Activated naive CD4-positive, alpha-beta T cell treated with Interleukin-2 at 50 U/mL for 16 hours (primary cell): ENCODE results near the gene GLRX.

Source experiments
- DNase-seq: peaks from one replicate; pipeline ENCODE4 v3.0.0-alpha.2; 2020

The GLRX gene

DNA sequence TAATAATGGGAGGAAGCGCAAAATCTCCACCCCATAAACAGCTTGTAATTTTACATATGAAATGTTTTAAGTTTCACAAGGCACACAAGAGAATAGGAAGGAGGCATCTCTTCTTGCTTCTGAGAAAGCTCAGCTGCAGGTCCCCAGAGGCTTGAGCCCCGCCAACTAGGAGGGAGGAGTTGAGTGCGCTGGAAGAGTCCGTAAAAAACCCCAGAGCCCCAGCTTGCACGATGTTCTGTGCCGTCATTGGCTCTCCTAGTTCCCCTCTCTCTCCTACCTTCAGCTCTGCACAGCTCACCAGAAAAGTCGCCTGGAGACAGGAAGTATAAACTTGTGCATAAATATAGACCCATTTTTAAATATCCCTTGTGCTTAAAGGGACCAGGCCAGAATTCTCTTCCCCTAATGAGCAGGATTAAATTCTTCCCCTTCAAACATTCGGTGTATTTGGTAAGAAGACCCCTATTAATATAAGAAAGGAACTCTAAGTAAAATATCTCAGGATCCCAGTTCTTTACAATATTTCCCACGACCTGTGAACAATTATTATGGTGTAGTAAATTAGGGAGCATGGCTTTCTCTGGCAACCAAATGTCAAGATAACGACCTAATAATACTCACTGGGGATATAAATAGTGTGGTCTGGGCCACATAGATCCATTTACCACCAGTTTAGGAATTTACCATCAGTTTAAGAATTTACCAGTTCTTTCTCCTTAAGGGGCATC, 13.7 kb downstream of the GLRX start:
- peak; percentile 75 for DNase-seq

GRCh38 chr5:95808013-95808685, 14.4 kb downstream of the GLRX start:
- DNase-seq: no peak

GRCh38 chr5:95806687-95807086, 15.8 kb downstream of the GLRX start:
- DNase-seq: no peak

DNA sequence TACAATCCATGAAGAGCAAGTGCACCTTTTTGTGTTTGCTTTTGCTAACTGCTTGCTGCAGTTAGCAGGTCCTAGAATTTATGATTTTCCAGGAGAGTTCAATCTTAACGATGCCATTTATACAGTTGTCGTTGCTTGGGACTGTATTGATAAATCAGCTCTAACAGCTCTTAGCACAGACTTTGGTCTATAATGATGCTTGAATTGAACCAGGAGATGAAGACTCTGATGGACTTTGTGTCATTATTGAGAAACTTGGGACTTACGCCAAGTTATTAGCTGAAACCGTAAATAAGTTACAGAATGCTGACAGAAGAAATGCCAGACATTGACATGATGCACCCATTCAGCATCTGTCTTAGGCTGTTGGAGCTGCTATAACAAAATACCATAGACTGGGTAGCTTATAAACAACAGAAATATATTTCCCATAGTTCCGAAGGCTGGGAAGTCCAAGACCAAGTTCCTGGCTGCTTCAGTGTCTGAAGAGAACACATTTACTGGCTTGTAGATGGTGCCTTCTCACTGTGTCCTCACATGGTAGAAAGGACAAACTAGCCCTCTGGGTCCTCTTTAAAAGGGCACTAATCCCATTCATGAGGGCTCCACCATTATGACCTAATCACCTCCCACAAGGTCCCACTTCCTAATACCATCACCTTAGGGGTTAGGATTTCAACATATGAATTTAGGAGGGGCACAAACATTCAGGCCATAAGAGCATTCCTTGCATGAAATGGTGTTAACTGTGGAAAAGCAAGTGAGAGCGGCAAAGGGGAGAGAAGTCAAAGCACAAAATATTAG, 17.6 kb downstream of the GLRX start:
- DNase-seq: no peak

- no peak for DNase-seq
These were observed 19.0 kb downstream of the GLRX start for GRCh38 chr5:95803271-95804148.

DNA sequence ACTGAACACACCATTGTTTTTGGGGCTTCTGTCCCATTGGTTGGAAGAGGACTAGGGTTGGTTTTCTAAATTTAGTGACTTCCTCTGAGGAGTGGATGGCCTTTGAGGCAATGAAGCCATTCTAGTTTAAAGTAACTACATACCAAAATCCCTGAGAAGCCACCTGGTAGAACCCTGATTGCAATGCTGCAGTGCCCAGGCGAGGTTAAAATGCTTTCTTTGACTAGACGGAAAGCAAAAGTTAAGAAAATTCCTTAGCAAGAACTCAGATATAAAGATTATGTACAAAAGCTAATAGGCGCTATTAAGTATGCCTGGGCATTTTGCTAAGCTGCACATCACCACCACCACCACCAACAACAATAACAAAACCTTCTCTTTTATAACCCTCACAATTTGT, 20.6 kb downstream of the GLRX start:
- no peak for DNase-seq

DNA sequence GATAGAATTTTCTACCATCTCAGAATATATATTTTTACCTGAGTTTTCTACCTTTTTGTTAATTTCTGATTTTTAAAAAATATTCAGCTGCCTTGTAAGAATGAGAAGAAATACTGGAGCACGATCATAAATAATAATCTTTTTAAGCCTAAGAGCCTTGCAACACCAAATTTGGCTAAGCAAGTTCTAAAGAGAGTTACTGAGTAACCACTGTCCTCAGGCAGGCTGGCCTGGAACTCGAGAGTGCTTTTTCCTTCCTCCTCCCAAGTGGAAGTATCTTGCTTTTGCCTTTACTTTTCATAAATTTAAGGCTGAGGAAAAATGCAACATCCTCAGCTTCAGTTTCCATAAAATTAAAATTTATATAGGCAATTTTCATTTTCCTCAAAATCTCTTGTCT, 21.0 kb downstream of the GLRX start:
- DNase-seq: no peak

- no peak for DNase-seq
These were observed 22.0 kb downstream of the GLRX start for GRCh38 chr5:95800553-95800952.

- DNase-seq: no peak
These were observed 23.2 kb downstream of the GLRX start for GRCh38 chr5:95799191-95799835.

DNA sequence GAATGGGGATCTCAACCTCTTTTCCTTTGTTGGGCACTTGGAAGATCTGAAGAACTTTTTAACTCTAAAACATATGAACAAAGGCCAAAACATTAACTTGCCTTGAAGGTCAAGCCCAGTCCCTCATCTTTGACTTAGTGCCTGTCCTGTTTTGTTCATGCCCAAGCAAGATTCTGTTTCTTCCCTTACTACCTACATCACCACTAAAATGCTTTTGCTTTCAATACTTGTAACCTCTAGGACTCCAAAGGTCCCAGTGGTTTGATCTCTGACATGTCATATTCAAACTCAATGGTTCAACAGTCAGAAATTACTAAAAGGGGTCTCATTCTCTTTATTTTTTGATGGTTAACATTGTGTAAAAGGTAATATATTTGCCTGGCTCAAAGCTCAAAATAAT, 24.0 kb downstream of the GLRX start:
- no peak for DNase-seq

- no peak for DNase-seq
These were observed 24.5 kb downstream of the GLRX start for GRCh38 chr5:95798048-95798447.

DNA sequence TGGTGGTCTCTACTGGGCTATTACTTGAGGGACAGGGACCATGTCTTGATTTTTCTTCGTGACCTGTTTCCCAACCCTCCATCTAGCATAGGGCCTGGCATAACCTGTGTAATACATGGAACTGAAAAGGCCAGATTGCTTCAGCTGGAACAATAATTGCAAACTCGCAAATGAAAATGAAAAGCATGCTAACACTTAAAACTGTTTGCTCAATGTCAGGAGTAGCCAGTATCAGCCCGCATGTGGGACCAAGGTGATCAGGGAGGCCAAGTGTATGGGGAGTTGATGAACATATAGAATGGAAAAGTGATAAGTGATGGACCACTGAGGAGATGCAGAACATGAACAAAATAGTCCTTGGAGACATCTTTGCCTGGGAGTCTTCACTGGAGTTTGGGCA, 25.2 kb downstream of the GLRX start:
- no peak for DNase-seq

DNA sequence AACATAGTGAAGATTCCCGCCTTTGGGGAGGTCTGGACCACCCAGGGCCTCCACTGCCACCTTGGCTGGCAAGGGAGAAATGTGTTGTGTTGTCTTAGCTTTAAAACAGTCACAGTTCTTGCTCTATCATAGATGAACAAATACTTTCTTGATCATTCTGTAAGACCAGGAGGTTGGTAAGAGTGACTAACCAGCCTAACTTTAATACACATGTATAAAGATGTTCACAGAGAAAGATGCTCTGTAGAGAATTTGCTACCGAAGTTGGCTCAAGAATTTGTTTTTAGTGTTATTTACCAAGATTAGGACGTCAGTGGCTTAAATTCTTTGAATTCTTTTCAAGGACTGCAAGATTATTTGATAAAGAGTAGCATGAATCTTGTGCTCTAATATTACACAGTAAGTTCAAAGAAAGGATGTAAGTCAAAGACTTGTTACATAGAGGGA, 28.4 kb downstream of the GLRX start:
- no peak for DNase-seq

- DNase-seq: no peak
These were observed 30.8 kb downstream of the GLRX start for GRCh38 chr5:95791751-95792150.

DNA sequence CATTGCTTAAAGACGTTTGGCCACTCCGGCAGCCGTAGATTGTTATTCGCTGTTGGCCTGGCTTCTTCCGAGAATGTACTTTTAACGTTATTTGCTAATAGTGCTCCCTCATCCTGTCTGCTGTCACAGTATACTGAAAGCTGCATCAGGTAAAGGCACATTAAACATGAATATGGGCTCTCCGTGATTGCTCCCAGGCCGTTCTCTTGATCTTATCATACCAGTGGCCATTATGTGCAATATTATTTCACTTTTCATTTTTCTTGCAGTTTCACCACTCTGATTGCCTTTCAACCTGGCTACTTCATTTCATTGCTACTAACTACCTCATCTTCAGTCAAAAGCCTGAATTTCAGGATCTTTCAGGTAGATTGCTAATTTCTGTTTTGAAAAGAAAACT, 34.0 kb downstream of the GLRX start:
- no peak for DNase-seq

GRCh38 chr5:95786821-95787418, 35.6 kb downstream of the GLRX start:
- no peak for DNase-seq

GRCh38 chr5:95784514-95785302, 37.8 kb downstream of the GLRX start:
- DNase-seq: no peak

GRCh38 chr5:95783661-95784060, 38.9 kb downstream of the GLRX start:
- DNase-seq: no peak

DNA sequence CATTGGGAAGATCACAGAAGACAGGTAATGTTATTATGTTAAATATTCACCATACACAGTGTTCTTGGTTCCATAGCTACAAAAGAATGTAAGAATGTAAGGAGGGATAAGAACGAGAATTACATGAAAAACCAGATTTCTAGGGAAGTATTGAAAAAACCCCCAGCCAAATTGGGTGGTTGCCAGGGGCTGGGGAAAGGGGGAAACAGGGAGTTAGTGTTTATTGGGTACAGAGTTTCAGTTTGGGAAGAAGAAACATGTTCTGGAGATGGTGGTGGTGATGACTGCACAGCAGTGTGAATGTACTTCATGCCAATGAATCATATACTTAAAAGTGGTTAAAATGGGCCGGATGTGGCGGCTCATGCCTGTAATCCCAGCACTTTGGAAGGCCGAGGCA, 40.3 kb downstream of the GLRX start:
- DNase-seq: no peak

- peak; percentile 74 for DNase-seq
These were observed 41.4 kb downstream of the GLRX start for GRCh38 chr5:95781101-95781583.

DNA sequence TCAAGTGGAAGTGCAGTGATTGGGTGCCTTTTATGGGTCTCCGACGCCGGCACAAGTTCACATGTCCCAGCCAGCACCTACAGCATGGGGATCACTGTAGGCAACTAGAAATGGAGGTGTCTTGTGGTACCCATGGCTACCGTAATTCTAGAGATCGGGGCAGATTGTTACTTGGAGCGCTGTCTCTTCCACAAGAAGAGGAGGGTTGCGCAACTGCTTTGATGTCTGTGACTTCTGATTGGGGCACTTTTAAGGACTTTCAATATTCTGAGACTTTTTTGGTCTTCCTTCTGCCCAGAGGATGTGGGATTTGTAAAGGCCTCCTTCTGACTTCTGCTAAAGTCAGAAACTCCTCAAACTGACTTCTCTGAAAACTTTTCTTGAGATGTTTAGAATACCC, 41.9 kb downstream of the GLRX start:
- no peak for DNase-seq
